Skeletal muscle satellite cell (primary cell): ENCODE results near the gene TOP3A.
A peak's percentile ranks its signal among the peaks of the same experiment; 100 is the strongest.

Experiments used
- H3K27me3 ChIP-seq: 2 replicates; pipeline ENCODE4 v1.7.0; 2013; ENCODE audit warnings: low read length; ENCODE audit not compliant: control insufficient read depth, insufficient read depth
- H3K36me3 ChIP-seq: 2 replicates; pipeline ENCODE4 v1.7.0; 2013; ENCODE audit warnings: mild to moderate bottlenecking, control low read depth, low read length; ENCODE audit not compliant: insufficient read depth
- H3K4me1 ChIP-seq: 2 replicates; pipeline ENCODE4 v1.7.0; 2013; ENCODE audit warnings: low read length; ENCODE audit not compliant: control insufficient read depth, insufficient read depth
- H3K4me2 ChIP-seq: 2 replicates; pipeline ENCODE4 v1.7.0; 2013; ENCODE audit warnings: mild to moderate bottlenecking, low read length
- H3K4me3 ChIP-seq: 2 replicates; pipeline ENCODE4 v1.7.0; 2013; ENCODE audit warnings: low read length
- H3K9ac ChIP-seq: 2 replicates; pipeline ENCODE4 v1.7.0; 2013; ENCODE audit warnings: mild to moderate bottlenecking, low read depth, low read length, moderate library complexity
- H3K9me3 ChIP-seq: replicated peaks from 2 replicates; pipeline ENCODE4 v1.7.0; 2013; ENCODE audit warnings: mild to moderate bottlenecking, control low read depth, low read length

The TOP3A gene

GRCh38 chr17:18257982-18258355 lies 56.8 kb downstream of the TOP3A start:
- peak overlapping the region; percentile 98 for H3K4me2 ChIP-seq
- peaks cover 42% of the 10 kb centered on the region for H3K36me3 ChIP-seq
- no peaks in the 10 kb centered on the region for H3K9me3 ChIP-seq
- no peaks in the 10 kb centered on the region for H3K27me3 ChIP-seq
- H3K4me3 ChIP-seq, result peak overlapping the region; percentile 92
- peak overlapping the region; percentile 99 for H3K9ac ChIP-seq
- peaks cover 38% of the 10 kb centered on the region for H3K4me1 ChIP-seq

- Histone ChIP-seq H3K27me3 (no peaks in the 10 kb centered on the region), H3K36me3 (peaks cover 47% of the 10 kb centered on the region), H3K9me3 (no peaks in the 10 kb centered on the region), H3K4me1 (peaks cover 38% of the 10 kb centered on the region), H3K4me2 (peak overlapping the region; percentile 98), H3K9ac (peak overlapping the region; percentile 99), H3K4me3 (peak overlapping the region; percentile 92)
Observed at GRCh38 chr17:18257268-18257981, 57.4 kb downstream of the TOP3A start.

- Histone ChIP-seq H3K4me3 (peak overlapping the region; percentile 92), H3K27me3 (no peaks in the 10 kb centered on the region), H3K36me3 (peaks cover 53% of the 10 kb centered on the region), H3K9ac (peak overlapping the region; percentile 99), H3K4me1 (peaks cover 33% of the 10 kb centered on the region), H3K4me2 (peak overlapping the region; percentile 98), H3K9me3 (no peaks in the 10 kb centered on the region)
Observed at GRCh38 chr17:18256776-18257175, 58.0 kb downstream of the TOP3A start.

- Histone ChIP-seq H3K9ac (no peak overlapping the region), H3K36me3 (peaks cover 57% of the 10 kb centered on the region)
Observed at GRCh38 chr17:18256351-18256750, 58.4 kb downstream of the TOP3A start.

GRCh38 chr17:18254888-18255649 lies 59.7 kb downstream of the TOP3A start:
- Histone ChIP-seq H3K27me3 (no peaks in the 10 kb centered on the region), H3K4me3 (no peak overlapping the region), H3K36me3 (peaks cover 70% of the 10 kb centered on the region), H3K9me3 (no peaks in the 10 kb centered on the region), H3K4me1 (peaks cover 24% of the 10 kb centered on the region), H3K9ac (no peak overlapping the region), H3K4me2 (no peak overlapping the region)

More at GRCh38 chr17:18256351-18256750, 58.4 kb downstream of the TOP3A start:
- H3K4me1 ChIP-seq, result peaks cover 29% of the 10 kb centered on the region
- no peaks in the 10 kb centered on the region for H3K9me3 ChIP-seq
- H3K4me2 ChIP-seq, result peak overlapping the region; percentile 98
- no peaks in the 10 kb centered on the region for H3K27me3 ChIP-seq
- H3K4me3 ChIP-seq, result peak overlapping the region; percentile 92

- Histone ChIP-seq H3K4me2 (no peak overlapping the region), H3K27me3 (no peaks in the 10 kb centered on the region), H3K9me3 (no peaks in the 10 kb centered on the region), H3K36me3 (peaks cover 76% of the 10 kb centered on the region), H3K4me1 (peaks cover 17% of the 10 kb centered on the region), H3K9ac (no peak overlapping the region), H3K4me3 (no peak overlapping the region)
Observed at GRCh38 chr17:18253947-18254821, 60.6 kb downstream of the TOP3A start.

- H3K4me1 ChIP-seq, result peaks cover 12% of the 10 kb centered on the region
- peaks cover 84% of the 10 kb centered on the region for H3K36me3 ChIP-seq
- H3K9ac ChIP-seq, result no peak overlapping the region
Observed at GRCh38 chr17:18253187-18253884, 61.5 kb downstream of the TOP3A start.

GRCh38 chr17:18252160-18252559 lies 62.6 kb downstream of the TOP3A start:
- Histone ChIP-seq H3K4me1 (peaks cover 7% of the 10 kb centered on the region), H3K4me3 (no peak overlapping the region), H3K4me2 (no peak overlapping the region), H3K36me3 (peaks cover 95% of the 10 kb centered on the region), H3K27me3 (no peaks in the 10 kb centered on the region), H3K9me3 (no peaks in the 10 kb centered on the region), H3K9ac (no peak overlapping the region)

More at GRCh38 chr17:18253187-18253884, 61.5 kb downstream of the TOP3A start:
- no peaks in the 10 kb centered on the region for H3K9me3 ChIP-seq
- H3K4me2 ChIP-seq, result no peak overlapping the region
- no peaks in the 10 kb centered on the region for H3K27me3 ChIP-seq
- H3K4me3 ChIP-seq, result no peak overlapping the region

- Histone ChIP-seq H3K27me3 (no peaks in the 10 kb centered on the region), H3K4me3 (no peak overlapping the region), H3K4me1 (no peaks in the 10 kb centered on the region), H3K9ac (no peak overlapping the region), H3K4me2 (no peak overlapping the region), H3K36me3 (peaks cover 95% of the 10 kb centered on the region), H3K9me3 (no peaks in the 10 kb centered on the region)
Observed at GRCh38 chr17:18251204-18251603, 63.6 kb downstream of the TOP3A start.

GRCh38 chr17:18250708-18251107 lies 64.1 kb downstream of the TOP3A start:
- Histone ChIP-seq H3K4me1 (no peaks in the 10 kb centered on the region), H3K4me3 (no peak overlapping the region), H3K9me3 (no peaks in the 10 kb centered on the region), H3K36me3 (peaks cover 95% of the 10 kb centered on the region), H3K9ac (no peak overlapping the region), H3K27me3 (no peaks in the 10 kb centered on the region), H3K4me2 (no peak overlapping the region)

- H3K4me3 ChIP-seq, result no peak overlapping the region
- no peak overlapping the region for H3K4me2 ChIP-seq
- H3K9ac ChIP-seq, result no peak overlapping the region
- no peaks in the 10 kb centered on the region for H3K9me3 ChIP-seq
- no peaks in the 10 kb centered on the region for H3K4me1 ChIP-seq
- H3K27me3 ChIP-seq, result no peaks in the 10 kb centered on the region
- peaks cover 95% of the 10 kb centered on the region for H3K36me3 ChIP-seq
Observed at GRCh38 chr17:18250259-18250658, 64.5 kb downstream of the TOP3A start.
